GM21529 (cell line): ENCODE measurements around the gene NRG2.

ENCODE experiments used
- ATAC-seq: cut with Tn5 transposase; IDR thresholded peaks from one replicate; pipeline ENCODE4 v1.9.1; 2021; ENCODE audit not compliant: unreplicated experiment

The NRG2 gene

GRCh38 chr5:139910901-139911300 is 132.2 kb downstream of the NRG2 start:
- ATAC-seq: no peak

DNA sequence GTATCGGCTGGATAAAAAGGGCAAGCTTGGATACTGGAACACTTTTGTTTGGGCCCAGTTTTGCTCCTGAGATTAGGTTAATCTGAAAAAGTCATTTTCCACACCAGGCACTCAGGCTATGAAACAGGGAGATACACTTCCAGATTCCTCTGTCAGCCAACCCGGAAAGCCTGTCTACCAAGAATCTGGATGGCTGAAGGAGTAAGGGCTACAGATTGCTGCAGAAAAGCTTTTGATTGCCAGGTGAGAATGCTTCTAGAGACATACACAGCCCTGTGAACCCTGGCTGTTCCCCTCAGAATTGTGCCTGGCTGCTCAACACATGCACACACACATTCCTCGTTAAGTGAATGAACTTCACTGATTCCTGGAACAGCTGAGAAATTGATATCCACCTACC is 133.1 kb downstream of the NRG2 start:
- ATAC-seq: no peak

DNA sequence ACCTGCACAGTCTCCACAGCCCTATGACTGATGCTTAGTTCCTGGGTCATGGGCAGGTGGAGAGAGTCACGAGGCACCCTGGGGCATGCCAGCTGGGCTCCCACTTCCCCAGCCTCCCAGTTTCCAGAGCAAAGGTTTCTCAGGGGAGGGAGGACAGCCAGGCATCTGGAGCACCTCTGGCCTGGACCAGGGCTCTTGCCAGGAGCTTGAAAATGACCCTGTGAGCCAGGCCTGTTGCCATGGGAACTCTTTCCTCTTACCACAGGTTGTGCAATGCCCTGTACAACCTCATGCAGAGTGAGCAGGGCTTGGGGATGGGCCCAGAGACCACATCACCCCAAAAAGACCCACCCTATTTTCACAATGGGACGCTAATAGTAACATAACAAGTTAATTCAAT is 134.3 kb downstream of the NRG2 start:
- ATAC-seq: no peak

DNA sequence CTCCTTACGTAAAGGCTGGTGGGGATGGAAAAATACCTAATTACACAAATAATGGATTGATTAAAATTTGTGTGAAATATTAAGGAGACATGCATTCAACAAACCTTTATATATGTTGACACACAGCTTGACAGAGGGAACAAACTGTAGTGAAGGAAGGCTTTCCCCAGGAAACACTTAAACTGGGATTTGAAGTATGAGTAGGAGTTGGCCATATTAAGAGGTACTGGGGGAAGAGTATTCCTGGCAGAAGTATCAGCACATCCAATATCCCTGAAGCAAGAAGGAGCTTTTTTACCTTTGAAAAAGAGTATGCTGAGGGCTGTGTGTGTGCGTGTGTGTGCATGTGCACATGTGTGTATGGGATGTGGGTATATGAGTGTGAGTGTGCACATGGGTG is 136.4 kb downstream of the NRG2 start:
- no peak for ATAC-seq

- no peak for ATAC-seq
Measured at GRCh38 chr5:139904816-139905661, 138.1 kb downstream of the NRG2 start.

DNA sequence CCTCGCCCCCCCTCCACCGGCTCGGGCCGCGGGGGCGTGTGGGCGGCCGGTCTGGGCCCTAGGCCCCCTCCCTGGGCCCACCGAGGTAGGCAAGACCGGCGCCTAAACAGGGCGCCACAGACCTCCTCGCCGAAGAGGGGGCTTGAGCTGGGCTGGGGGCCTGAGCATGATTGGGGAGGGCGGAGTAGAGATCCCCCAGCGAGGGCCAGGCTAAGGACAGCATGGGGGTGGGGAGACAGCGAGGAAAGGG is 138.6 kb downstream of the NRG2 start:
- ATAC-seq: no peak

GRCh38 chr5:139903795-139904565 is 139.1 kb downstream of the NRG2 start:
- ATAC-seq: no peak

DNA sequence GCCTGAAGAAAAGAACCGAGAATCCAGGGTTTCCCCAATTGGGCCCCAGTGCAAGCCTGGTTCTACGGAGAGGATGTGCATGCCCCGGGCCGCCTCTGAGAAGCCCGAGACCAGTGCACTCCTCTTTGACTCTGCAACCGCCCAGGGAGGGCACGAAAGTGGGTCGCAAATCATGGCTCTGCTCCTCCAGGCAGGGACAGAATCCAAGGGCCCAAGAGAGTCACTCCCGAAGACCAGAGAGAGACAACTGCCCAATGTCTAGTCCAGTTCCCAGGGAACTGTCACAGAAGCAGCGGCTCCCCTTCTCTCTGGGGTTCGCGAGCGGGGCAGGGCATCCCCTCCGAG is 139.7 kb downstream of the NRG2 start:
- no peak for ATAC-seq

GRCh38 chr5:139901986-139902385 is 141.1 kb downstream of the NRG2 start:
- no peak for ATAC-seq

GRCh38 chr5:139901251-139901575 is 141.9 kb downstream of the NRG2 start:
- no peak for ATAC-seq

GRCh38 chr5:139900546-139901250 is 142.4 kb downstream of the NRG2 start:
- ATAC-seq: no peak

GRCh38 chr5:139898981-139899380 is 144.1 kb downstream of the NRG2 start:
- no peak for ATAC-seq

DNA sequence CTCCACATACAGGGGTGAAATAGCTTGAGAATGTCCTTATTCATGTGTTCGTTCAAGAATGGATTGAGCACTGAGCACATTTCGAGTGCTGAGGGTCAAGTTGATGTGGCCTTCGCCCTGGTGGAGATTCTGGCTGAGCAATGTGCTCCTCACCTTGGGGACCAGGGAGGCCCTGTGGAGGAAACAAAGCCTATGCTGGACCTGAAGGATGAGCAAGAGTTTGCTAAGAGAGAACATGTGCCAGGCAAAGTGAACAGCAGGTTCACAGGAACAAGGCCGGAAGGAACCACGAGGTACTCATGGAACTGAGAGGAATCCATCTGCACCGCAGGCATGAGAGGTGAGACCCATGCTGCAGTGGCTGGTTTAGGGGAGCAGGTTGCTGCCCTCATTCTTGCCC is 145.1 kb downstream of the NRG2 start:
- no peak for ATAC-seq

GRCh38 chr5:139897342-139897741 is 145.8 kb downstream of the NRG2 start:
- ATAC-seq: no peak

GRCh38 chr5:139896718-139897117 is 146.4 kb downstream of the NRG2 start:
- ATAC-seq: no peak

- no peak for ATAC-seq
Measured at GRCh38 chr5:139895647-139896046, 147.5 kb downstream of the NRG2 start.

DNA sequence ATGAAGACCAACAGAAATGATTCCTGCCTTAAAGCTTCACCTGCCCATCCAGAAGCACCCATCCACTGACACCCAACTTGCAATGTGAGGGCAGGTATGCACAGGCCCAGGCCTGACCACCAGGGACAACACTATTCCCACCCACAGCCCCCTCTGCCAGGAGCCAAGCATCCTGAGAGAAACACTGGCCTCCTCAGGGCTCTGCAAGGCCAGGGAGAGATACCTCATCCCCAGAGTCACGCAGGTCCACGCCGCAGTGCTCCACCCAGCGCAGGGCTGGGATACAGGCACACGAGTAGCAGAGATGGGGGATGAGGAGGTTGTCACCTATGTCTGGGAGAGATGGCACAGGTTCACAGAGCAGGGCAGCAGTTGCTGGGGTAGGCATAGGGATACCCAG is 148.1 kb downstream of the NRG2 start:
- no peak for ATAC-seq

DNA sequence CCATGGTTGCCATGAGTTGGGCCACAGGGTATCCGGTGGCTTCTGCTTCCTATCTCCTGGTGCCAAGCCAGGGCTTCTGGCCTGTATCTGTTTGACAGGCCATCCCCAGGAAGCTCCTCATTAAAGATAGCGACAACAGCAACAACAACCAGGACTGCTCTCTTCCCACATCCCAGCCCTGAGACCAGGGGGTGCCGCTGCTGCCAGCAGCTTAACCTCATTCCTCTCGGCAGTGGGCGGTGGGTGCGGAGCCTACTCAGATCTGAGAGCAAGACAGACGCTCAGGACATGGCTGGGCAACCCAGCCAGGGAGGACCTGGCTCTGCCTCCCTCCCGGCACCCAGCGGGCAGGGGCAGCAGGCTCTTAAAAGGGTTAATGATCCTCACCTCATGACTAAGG is 149.2 kb downstream of the NRG2 start:
- ATAC-seq: no peak

DNA sequence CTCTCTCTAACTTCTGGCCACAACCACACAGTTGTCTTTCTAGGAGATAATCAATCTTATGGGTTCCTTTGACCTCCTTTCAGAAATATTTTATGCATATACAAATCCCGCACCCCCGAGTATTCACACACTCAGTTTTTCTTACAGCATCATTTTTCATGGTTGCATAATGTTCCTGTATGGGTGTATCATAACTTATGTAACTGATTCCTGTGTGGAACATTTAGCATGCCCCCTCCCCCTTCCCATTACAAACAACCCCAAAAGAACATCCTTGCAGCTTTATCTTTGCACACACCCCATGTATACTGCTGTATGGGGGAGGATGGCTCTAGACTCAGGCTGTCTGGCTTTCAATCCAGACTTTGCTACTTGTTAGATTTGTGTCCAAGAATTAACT is 153.7 kb downstream of the NRG2 start:
- ATAC-seq: no peak

DNA sequence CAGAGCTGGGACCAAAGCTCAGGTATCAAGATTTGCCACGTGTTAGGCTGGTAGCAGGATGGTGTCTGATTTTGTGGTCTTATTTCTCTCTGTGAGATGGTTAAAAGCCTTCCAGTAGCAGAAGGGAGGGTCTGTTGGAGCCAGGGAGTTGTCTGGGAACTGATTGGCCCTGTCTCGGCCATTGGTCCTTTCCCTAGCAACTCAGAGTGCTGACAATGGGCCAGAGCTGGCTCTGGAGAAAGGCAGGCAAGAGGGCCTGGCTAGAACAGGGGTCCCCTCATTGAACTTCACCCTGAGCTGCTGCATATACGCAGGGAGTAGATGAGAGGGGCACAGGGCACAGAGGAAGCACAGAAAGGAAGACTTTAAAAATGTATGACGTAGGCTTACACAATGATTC is 154.7 kb downstream of the NRG2 start:
- ATAC-seq: no peak

DNA sequence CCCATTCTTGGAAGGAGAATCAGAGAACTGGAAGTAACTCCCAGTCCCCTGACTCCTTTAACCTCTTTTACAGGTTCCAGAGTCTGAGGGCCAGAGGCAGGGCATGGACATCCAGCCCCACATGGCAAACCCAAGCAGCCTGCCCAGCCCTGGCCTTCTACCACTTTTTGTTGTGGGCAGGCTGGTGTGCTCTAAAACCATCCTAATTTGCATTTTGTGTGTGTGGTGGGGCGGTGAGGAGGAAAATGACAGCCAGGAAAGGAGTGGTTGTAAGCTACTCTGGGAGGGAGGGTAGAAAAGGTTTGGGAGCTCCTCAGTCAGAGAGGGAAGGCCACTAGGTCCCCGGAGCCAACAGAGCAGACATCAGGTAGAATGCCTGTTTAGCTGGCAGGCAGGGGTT is 156.9 kb downstream of the NRG2 start:
- no peak for ATAC-seq

DNA sequence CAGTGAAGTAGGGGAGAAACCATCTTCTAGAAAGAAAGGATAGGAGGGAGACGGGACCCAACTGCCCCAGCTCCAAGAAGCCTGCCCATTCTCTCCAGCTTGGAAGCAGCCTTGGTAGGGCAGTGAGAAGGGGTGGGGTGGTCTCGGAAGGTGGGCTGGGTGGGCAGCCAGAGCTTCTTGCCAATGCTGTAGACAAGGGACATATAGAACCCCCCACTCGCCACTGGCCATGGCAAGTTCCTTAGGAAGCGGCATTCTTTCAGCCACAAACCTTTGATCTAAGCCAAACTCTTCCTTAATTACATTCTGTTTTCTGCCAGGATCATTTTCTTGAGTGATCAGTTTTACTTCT is 157.3 kb downstream of the NRG2 start:
- no peak for ATAC-seq
